ENCODE results near the gene MPIG6B.

The MPIG6B gene

GRCh38 chr6:31723245-31723979 lies at the start of gene MPIG6B:
Gene MPIG6B (plus strand): TSS chr6:31723373. CDS start chr6:31723384, 11 bp downstream.
- H3K9me3 ChIP-seq (ENCODE audit: control insufficient read depth, insufficient read depth, low read depth, low read length): no peaks in the 10 kb centered on the region
- peaks cover 0 to 21% of the 10 kb centered on the region in 2 experiments; a peak in 1 of 3 replicates for H3K36me3 ChIP-seq (ENCODE audit: control insufficient read depth in 2 of 2, insufficient read depth in 1 of 2, low read length in 2 of 2)
- TF ChIP-seq ZNF223 (tag by site-specific recombination; IDR thresholded peaks at IDR 0.05): no peak
- no peak for TF ChIP-seq ZNF560 (tag by site-specific recombination; IDR thresholded peaks at IDR 0.05; ENCODE audit: borderline replicate concordance)
- TF ChIP-seq ZBTB48 (tag by site-specific recombination; IDR thresholded peaks at IDR 0.05): 0 out of 2 replicates have a peak, but pooled peaks have one; percentile 43
- H3K4me3 ChIP-seq (ENCODE audit: low read depth, low read length): no peak within 1 kb of the TSS
- H3K27ac ChIP-seq (ENCODE audit: extremely low read depth, low read depth, low read length): no peak within 1 kb of the TSS
- CTCF ChIA-PET: interaction anchor here (1.0 to 1.5 kb wide), 4 partner anchors 9 to 73 kb away, joined by 3 to 4 read pairs (median 4); no protein-coding TSS in a partner anchor
- no peaks in the 10 kb centered on the region for H3K4me1 ChIP-seq (ENCODE audit: control insufficient read depth, insufficient read depth, low read length)
- POLR2A ChIA-PET: interaction anchor here (1.0 to 3.2 kb wide), 5 partner anchors 9 to 106 kb away, joined by 3 to 13 read pairs (median 5); partner anchors contain the start of genes ABHD16A, CLIC1 and MSH5

DNA sequence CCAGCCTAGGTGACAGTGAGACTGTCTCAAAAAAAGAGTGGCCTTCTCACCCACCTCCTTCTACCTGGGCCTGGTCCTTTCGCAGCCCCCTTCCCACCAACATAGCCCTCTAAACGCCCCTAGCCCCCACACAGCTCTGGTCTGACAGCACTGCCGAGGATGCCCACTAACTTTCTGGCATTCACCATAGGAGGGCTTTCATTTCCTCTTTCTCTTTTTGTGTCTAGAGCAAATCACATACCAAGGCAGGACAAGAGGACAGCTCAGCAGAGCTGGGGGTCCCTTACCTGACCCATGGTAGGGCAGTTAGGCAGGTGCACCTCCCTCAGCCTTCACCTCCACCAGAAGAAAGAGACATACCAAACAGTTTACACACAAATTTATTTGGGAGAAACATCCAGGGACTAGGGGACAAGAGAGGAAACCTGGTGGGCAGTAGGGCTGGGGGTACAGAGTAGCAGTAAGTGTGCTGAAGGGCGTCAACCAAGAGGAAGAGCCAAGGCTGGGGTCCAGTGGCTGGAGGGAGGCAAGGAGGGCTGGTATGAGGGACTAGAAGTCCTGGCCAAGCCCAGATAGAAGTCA lies 46.8 kb upstream of the MPIG6B start:
- Histone ChIP-seq H3K4me3 (ENCODE audit: low read depth, low read length) (no peak overlapping the region), H3K4me1 (ENCODE audit: control insufficient read depth, insufficient read depth, low read length) (no peaks in the 10 kb centered on the region; the same call in 1 of the 2 replicates), H3K9me3 (ENCODE audit: control insufficient read depth, insufficient read depth, low read depth, low read length) (no peaks in the 10 kb centered on the region), H3K36me3 (ENCODE audit: control insufficient read depth in 2 of 2, insufficient read depth in 1 of 2, low read length in 2 of 2) (peaks cover 13 to 23% of the 10 kb centered on the region in 2 experiments), H3K27ac (ENCODE audit: extremely low read depth, low read depth, low read length) (no peak overlapping the region)
- TF ChIP-seq ZNF416 (tag by site-specific recombination; IDR thresholded peaks at IDR 0.05) (no peak), ZNF16 (tag by site-specific recombination; IDR thresholded peaks at IDR 0.05; ENCODE audit: low read depth) (no peak), HOXA7 (CRISPR knock-in tag; IDR thresholded peaks at IDR 0.05; ENCODE audit: borderline replicate concordance) (no peak), ZNF768 (tag by site-specific recombination; IDR thresholded peaks at IDR 0.05) (no peak)
- TF ChIP-seq, protein P1, sequence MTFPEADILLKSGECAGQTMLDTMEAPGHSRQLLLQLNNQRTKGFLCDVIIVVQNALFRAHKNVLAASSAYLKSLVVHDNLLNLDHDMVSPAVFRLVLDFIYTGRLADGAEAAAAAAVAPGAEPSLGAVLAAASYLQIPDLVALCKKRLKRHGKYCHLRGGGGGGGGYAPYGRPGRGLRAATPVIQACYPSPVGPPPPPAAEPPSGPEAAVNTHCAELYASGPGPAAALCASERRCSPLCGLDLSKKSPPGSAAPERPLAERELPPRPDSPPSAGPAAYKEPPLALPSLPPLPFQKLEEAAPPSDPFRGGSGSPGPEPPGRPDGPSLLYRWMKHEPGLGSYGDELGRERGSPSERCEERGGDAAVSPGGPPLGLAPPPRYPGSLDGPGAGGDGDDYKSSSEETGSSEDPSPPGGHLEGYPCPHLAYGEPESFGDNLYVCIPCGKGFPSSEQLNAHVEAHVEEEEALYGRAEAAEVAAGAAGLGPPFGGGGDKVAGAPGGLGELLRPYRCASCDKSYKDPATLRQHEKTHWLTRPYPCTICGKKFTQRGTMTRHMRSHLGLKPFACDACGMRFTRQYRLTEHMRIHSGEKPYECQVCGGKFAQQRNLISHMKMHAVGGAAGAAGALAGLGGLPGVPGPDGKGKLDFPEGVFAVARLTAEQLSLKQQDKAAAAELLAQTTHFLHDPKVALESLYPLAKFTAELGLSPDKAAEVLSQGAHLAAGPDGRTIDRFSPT (tag by site-specific recombination; IDR thresholded peaks at IDR 0.05): no peak
- POLR2A ChIA-PET: interaction anchor here (0.6 to 1.7 kb wide), 2 partner anchors 11 to 16 kb away, joined by 3 to 9 read pairs; partner anchors contain the start of genes C6orf47, CSNK2B and GPANK1
- CTCF ChIA-PET: no interaction called here

DNA sequence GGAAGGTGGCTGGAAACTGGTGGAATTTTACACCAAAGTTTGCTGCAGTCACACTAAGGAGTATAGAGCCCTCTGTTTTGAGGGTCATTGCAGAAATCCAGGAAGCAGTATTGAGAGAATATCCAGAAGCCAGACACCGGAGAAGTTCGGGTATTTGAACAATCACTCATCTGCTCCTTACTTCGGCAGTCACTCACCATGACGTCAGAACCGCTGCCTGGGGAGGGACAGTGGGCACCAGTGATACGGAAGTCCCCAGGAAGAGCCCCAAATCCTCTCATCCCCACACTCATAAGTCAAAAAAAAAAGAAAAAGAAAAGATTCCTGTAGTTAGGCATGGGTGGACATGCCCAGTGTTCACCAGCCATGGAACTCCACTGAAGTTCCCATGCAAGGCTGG lies 46.3 kb upstream of the MPIG6B start:
- CTCF ChIA-PET: interaction anchor here (0.5 kb wide), 1 partner anchor 27 kb away, joined by 3 read pairs; no protein-coding TSS in a partner anchor
- POLR2A ChIA-PET: interaction anchor here (0.7 kb wide), 1 partner anchor 373 kb away, joined by 3 read pairs; no protein-coding TSS in a partner anchor
- no peaks in the 10 kb centered on the region; the same call in 1 of the 2 replicates for H3K4me1 ChIP-seq (ENCODE audit: control insufficient read depth, insufficient read depth, low read length)

DNA sequence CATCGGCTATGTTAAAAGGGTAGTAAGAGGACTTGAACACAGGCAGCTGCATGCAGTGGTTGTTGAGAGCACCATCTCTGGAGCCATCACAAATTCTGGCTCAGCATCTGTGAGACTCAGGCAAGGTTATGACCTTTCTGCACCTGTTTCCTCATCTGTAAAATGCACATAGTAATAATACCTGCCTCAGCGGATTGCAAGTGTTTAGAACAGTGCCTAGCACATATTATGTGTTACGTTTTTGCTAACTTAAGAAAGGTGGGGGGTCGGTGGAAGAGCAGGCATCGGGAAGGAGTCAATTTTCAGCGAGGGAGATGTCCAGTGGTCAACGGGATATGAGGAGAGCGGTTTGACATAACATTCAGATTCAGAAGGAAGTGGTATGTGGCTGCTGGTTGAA lies 45.2 kb upstream of the MPIG6B start:
- peak; percentile 57 for TF ChIP-seq ZNF341 (tag by site-specific recombination; IDR thresholded peaks at IDR 0.05; ENCODE audit: low read depth)
- TF ChIP-seq ZNF670 (tag by site-specific recombination; IDR thresholded peaks at IDR 0.05; ENCODE audit: low read depth): no peak
- H3K9me3 ChIP-seq (ENCODE audit: control insufficient read depth, insufficient read depth, low read depth, low read length): no peaks in the 10 kb centered on the region
- no peak overlapping the region for H3K27ac ChIP-seq (ENCODE audit: extremely low read depth, low read depth, low read length)
- H3K36me3 ChIP-seq (ENCODE audit: control insufficient read depth in 2 of 2, insufficient read depth in 1 of 2, low read length in 2 of 2): peaks cover under 1 to 9% of the 10 kb centered on the region in 2 experiments; a peak in 2 of 3 replicates
- POLR2A ChIA-PET: interaction anchor here (1.0 to 1.5 kb wide), 4 partner anchors 17 to 150 kb away, joined by 3 to 6 read pairs (median 6); partner anchors contain the start of genes ABHD16A, C6orf47, CLIC1 and HSPA1B
- H3K4me3 ChIP-seq (ENCODE audit: low read depth, low read length): no peak overlapping the region
- H3K4me1 ChIP-seq (ENCODE audit: control insufficient read depth, insufficient read depth, low read length): no peaks in the 10 kb centered on the region; the same call in 1 of the 2 replicates
- CTCF ChIA-PET: interaction anchor here (0.5 to 1.3 kb wide), 6 partner anchors 11 to 275 kb away, joined by 3 to 6 read pairs (median 3); partner anchors contain the start of genes ATP6V1G2 and MSH5

More for the DNA sequence above, 46.3 kb upstream of the MPIG6B start:
- H3K27ac ChIP-seq (ENCODE audit: extremely low read depth, low read depth, low read length): no peak overlapping the region
- TF ChIP-seq ZNF600 (tag by site-specific recombination; IDR thresholded peaks at IDR 0.05) (0 out of 2 replicates have a peak, but pooled peaks have one; percentile 31), ZNF248 (tag by site-specific recombination; IDR thresholded peaks at IDR 0.05) (no peak)
- H3K36me3 ChIP-seq (ENCODE audit: control insufficient read depth in 2 of 2, insufficient read depth in 1 of 2, low read length in 2 of 2): peaks cover 11 to 18% of the 10 kb centered on the region in 2 experiments
- no peaks in the 10 kb centered on the region for H3K9me3 ChIP-seq (ENCODE audit: control insufficient read depth, insufficient read depth, low read depth, low read length)
- H3K4me3 ChIP-seq (ENCODE audit: low read depth, low read length): no peak overlapping the region
